SKM-1 (cell line): ENCODE results near the gene ZFP36L1.
"Not testable (repeated sequence)": the region's sequence is repeated elsewhere in the genome, so short reads cannot be mapped to it uniquely, and the experiment has no call there.

ENCODE experiments used
- DNase-seq: peaks from one replicate; lab custom pipeline; 2025; ENCODE audit not compliant: unreplicated experiment; lab: John Stamatoyannopoulos, UW

The ZFP36L1 gene

GRCh38 chr14:68766299-68767247 lies 26.3 kb downstream of the ZFP36L1 start:
- no peak for DNase-seq

GRCh38 chr14:68763843-68764242 lies 29.0 kb downstream of the ZFP36L1 start:
- DNase-seq: not testable (repeated sequence)

GRCh38 chr14:68762953-68763764 lies 29.7 kb downstream of the ZFP36L1 start:
- DNase-seq: no peak

GRCh38 chr14:68761391-68761790 lies 31.5 kb downstream of the ZFP36L1 start:
- DNase-seq: no peak

GRCh38 chr14:68760761-68761160 lies 32.1 kb downstream of the ZFP36L1 start:
- no peak for DNase-seq

- no peak for DNase-seq
Measured at GRCh38 chr14:68759937-68760336, 32.9 kb downstream of the ZFP36L1 start.

GRCh38 chr14:68759017-68759560 lies 33.8 kb downstream of the ZFP36L1 start:
- DNase-seq: no peak

GRCh38 chr14:68758301-68758700 lies 34.6 kb downstream of the ZFP36L1 start:
- no peak for DNase-seq

- DNase-seq: no peak
Measured at GRCh38 chr14:68757618-68758081, 35.2 kb downstream of the ZFP36L1 start.

GRCh38 chr14:68756734-68757133 lies 36.1 kb downstream of the ZFP36L1 start:
- DNase-seq: no peak

- no peak for DNase-seq
Measured at GRCh38 chr14:68756000-68756481, 36.8 kb downstream of the ZFP36L1 start.

GRCh38 chr14:68755016-68755353 lies 37.9 kb downstream of the ZFP36L1 start:
- no peak for DNase-seq

GRCh38 chr14:68753690-68754089 lies 39.2 kb downstream of the ZFP36L1 start:
- DNase-seq: no peak

- no peak for DNase-seq
Measured at GRCh38 chr14:68752271-68753006, 40.4 kb downstream of the ZFP36L1 start.

GRCh38 chr14:68749487-68750475 lies 43.1 kb downstream of the ZFP36L1 start:
- no peak for DNase-seq

GRCh38 chr14:68748691-68749090 lies 44.2 kb downstream of the ZFP36L1 start:
- DNase-seq: no peak

- no peak for DNase-seq
Measured at GRCh38 chr14:68748260-68748659, 44.6 kb downstream of the ZFP36L1 start.

GRCh38 chr14:68747393-68747792 lies 45.5 kb downstream of the ZFP36L1 start:
- no peak for DNase-seq

GRCh38 chr14:68744613-68745012 lies 48.3 kb downstream of the ZFP36L1 start:
- no peak for DNase-seq
